GM12801 (cell line): ENCODE measurements around the gene KRT74.

ENCODE experiments used
- CTCF ChIP-seq: IDR thresholded peaks from one replicate; pipeline ENCODE4 v1.5.1; 2011; ENCODE audit warnings: control low read depth; ENCODE audit not compliant: insufficient read length; ENCODE audit errors: extremely low read depth

Gene KRT74

GRCh38 chr12:52530905-52531304 is 42.7 kb downstream of the KRT74 start:
- no peak for TF ChIP-seq CTCF

GRCh38 chr12:52530366-52530765 is 43.3 kb downstream of the KRT74 start:
- no peak for TF ChIP-seq CTCF

GRCh38 chr12:52529846-52530245 is 43.8 kb downstream of the KRT74 start:
- no peak for TF ChIP-seq CTCF

GRCh38 chr12:52529417-52529816 is 44.2 kb downstream of the KRT74 start:
- TF ChIP-seq CTCF: no peak

GRCh38 chr12:52528641-52529143 is 45.0 kb downstream of the KRT74 start:
- TF ChIP-seq CTCF: no peak

GRCh38 chr12:52527121-52527800 is 46.4 kb downstream of the KRT74 start:
- no peak for TF ChIP-seq CTCF

- no peak for TF ChIP-seq CTCF
These were observed 47.1 kb downstream of the KRT74 start for GRCh38 chr12:52526511-52526951.
